Cardiac muscle cell (in vitro differentiated cells and primary cell): ENCODE results near the gene KRTAP5-2. TPM values are rescaled to one million over a fixed set of nuclear protein-coding genes. Genes with fewer than 3 reads are reported as not detected.

Experiments
- DNase-seq, 2 donors: peaks; one replicate each; pipeline versions ENCODE4 v3.0.0 to v3.0.0-alpha.2; 2010 to 2017; ENCODE audit warnings: low read depth in 1 of 2, low spot score in 1 of 2
- H3K27ac ChIP-seq: fragments of 200-600 bp; sonication (generic); 2 replicates; pipeline ENCODE4 v1.5.1; 2016
- H3K27me3 ChIP-seq: fragments of 200-600 bp; sonication (generic); 2 replicates; pipeline ENCODE4 v1.6.0; 2016; ENCODE audit warnings: control low read depth
- H3K36me3 ChIP-seq: fragments of 200-600 bp; sonication (generic); 2 replicates; pipeline ENCODE4 v1.5.1; 2016; ENCODE audit warnings: control low read depth
- H3K4me1 ChIP-seq: fragments of 200-600 bp; sonication (generic); 2 replicates; pipeline ENCODE4 v1.8.1; 2017; ENCODE audit warnings: low read depth, mild to moderate bottlenecking, mixed run types
- H3K4me3 ChIP-seq: fragments of 200-600 bp; sonication (generic); 2 replicates; pipeline ENCODE4 v1.5.1; 2016; ENCODE audit warnings: mild to moderate bottlenecking
- H3K9me3 ChIP-seq: fragments of 200-600 bp; sonication (generic); 2 replicates; pipeline ENCODE4 v1.5.1; 2017; ENCODE audit warnings: low read depth, mild to moderate bottlenecking, control low read depth
- polyA plus RNA-seq: library from polyadenylated mRNA; unstranded; fragments of >200 nt; fragmentation: Nextera tagmentation; extraction: Ambion mirVana; gene quantifications from 2 replicates; pipeline ENCODE4 v1.2.1, GENCODE V29; 2016
- total RNA-seq: library from RNA; depleted of rRNA; stranded (reverse); fragments of >200 nt; gene quantifications from 2 replicates; pipeline ENCODE4 v1.2.3, GENCODE V29; 2016
- TF ChIP-seq, protein P1 (sequence below): IDR thresholded peaks from 2 replicates; pipeline ENCODE4 v1.5.1; 2012; ENCODE audit warnings: low read depth, mild to moderate bottlenecking, low read length

Gene KRTAP5-2
- total and polyA plus RNA-seq, 2 experiments from 2014 or later: not detected

DNA sequence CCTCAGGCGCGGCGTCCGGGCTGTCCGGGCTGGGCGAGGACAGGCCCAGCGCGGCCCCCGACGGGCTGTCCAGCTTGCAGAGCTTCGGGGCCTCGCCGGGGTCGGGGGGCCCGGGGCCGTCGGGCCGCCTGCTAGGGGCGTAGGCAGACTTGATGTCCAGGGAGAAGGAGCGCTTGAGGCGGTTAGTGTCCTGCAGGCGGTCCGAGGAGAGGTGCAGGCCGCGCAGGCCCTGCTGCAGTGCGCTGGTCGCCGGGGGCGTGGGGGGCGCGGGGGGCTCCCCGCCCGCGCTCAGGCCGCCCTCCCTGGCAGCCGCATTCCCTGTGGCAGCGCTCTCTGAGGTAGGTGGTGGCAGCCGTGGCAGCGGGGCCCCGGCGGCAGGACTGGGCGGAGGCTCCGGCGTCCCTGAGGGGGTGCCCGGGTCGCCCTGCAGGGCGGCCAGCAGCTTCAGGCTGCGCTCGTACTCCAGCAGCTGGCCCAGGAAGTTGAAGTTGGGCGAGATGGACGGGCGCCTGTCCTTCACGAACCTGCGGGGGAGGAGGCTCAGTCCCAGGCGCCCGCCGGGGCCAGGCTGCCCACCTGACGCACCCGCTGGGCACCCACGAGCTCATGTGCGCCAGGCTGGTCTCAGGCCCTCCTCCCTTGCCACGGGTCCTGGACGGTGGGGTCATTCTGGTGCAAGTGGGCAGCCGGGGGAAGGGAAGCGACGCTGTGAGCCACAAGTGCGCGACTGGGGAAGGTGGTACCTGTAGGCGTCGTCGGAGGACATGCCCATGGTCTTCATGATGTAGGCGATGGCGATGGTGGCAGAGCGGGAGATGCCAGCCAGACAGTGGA is 40.8 kb downstream of the KRTAP5-2 start:
- Histone ChIP-seq H3K27me3 (peaks cover 96% of the 10 kb centered on the region), H3K27ac (no peak overlapping the region), H3K4me1 (peaks cover 3% of the 10 kb centered on the region), H3K9me3 (no peaks in the 10 kb centered on the region), H3K36me3 (no peaks in the 10 kb centered on the region), H3K4me3 (no peak overlapping the region)
- no peak for DNase-seq
- TF ChIP-seq, protein P1, sequence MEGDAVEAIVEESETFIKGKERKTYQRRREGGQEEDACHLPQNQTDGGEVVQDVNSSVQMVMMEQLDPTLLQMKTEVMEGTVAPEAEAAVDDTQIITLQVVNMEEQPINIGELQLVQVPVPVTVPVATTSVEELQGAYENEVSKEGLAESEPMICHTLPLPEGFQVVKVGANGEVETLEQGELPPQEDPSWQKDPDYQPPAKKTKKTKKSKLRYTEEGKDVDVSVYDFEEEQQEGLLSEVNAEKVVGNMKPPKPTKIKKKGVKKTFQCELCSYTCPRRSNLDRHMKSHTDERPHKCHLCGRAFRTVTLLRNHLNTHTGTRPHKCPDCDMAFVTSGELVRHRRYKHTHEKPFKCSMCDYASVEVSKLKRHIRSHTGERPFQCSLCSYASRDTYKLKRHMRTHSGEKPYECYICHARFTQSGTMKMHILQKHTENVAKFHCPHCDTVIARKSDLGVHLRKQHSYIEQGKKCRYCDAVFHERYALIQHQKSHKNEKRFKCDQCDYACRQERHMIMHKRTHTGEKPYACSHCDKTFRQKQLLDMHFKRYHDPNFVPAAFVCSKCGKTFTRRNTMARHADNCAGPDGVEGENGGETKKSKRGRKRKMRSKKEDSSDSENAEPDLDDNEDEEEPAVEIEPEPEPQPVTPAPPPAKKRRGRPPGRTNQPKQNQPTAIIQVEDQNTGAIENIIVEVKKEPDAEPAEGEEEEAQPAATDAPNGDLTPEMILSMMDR: no peak

DNA sequence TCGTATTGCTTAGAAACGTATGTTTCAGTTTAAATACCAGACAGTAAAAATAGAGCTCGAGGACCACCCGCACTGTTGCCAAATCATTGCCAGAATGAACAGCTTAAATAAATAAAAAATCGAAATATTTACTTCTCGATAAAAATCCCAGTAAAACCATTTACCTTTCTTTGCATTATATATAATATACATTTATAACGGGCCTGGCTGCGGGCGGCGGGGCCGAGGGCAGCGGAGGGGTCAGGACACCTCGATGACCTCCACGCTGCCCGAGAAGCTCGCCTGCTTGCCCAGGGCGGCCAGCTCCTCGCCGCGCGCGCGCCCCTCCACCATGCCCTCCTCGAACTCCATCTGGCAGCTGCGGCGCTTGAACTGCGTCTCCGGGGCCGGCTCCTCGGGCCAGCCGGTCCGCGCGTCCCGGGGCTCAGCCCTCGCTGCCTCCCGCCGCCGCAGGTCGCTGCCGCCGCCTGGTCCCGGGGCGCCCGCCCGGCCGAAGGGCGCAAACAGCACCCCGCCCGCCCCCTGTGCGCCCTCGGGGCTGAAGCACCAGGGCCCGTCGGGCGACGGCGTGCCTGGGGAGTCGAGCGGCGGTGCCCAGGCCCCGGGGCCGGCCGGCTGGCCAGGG is 41.7 kb downstream of the KRTAP5-2 start:
- Histone ChIP-seq H3K9me3 (no peaks in the 10 kb centered on the region), H3K36me3 (no peaks in the 10 kb centered on the region), H3K4me1 (peaks cover 5% of the 10 kb centered on the region), H3K4me3 (no peak overlapping the region), H3K27ac (no peak overlapping the region), H3K27me3 (peaks cover 90% of the 10 kb centered on the region)
- no peak for DNase-seq
- TF ChIP-seq, protein P1: no peak

DNA sequence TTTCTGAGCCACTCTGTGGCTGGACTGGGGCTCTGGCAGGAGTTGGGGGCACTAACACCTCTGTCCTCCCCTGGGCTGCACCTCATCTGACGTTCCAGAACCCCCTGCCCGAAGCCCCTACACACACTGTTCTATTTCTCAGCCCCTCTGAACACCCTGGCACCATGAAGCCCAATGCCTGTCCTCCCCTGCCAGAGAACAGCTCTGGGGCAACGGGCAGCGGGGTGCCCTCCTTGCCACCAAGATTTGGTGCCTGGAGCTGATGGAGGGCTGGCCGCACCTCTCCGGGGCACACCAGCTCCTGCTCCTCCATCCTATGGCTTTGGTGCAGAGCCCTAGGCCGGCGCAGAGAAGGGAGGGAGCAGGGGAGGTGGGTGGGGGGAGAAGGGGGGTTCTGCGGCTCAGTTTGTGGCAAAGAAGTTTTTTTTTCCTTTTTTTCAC is 42.4 kb downstream of the KRTAP5-2 start:
- H3K36me3 ChIP-seq: no peaks in the 10 kb centered on the region
- no peak for DNase-seq
- H3K27ac ChIP-seq: no peak overlapping the region
- H3K4me1 ChIP-seq: peaks cover 5% of the 10 kb centered on the region
- H3K9me3 ChIP-seq: no peaks in the 10 kb centered on the region
- TF ChIP-seq, protein P1: no peak
- H3K27me3 ChIP-seq: peaks cover 84% of the 10 kb centered on the region
- no peak overlapping the region for H3K4me3 ChIP-seq

DNA sequence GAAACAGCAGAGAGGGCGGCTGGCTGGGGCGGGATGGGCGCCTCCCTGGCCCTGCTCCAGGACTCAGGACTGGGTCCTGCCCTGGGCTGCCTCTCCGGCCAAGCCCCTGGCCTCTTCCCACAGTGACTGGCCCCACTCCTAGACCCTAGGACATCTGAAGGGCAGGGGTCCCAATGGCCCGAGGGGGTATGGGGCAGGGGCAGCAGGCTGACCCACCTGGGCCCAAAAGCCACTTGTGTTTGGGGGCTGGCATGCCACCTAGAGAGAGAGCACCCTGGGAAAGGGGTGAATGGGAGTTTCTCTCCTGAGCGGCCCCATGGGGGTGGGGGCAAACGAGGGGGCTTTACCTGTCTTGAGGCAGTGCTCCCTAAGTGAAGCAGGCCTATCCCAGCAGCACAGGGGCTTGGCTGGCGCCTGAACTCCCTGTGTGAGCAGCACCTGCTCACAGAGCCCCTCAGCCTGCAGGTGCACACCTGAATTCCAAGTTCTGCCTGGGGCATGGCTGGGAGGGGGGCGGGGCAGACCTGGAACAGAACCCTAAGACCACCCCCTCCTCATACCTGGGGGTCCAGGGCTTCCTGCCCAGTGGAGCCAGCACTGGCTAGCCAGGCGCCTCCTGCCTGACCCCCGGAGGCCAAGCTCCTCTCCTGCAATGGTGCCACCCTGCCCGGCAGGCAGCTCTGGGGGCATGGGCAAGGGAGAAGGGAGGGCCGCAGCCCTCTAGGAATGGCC is 42.9 kb downstream of the KRTAP5-2 start:
- TF ChIP-seq, protein P1: no peak
- no peaks in the 10 kb centered on the region for H3K9me3 ChIP-seq
- peaks cover 5% of the 10 kb centered on the region for H3K4me1 ChIP-seq
- DNase-seq: no peak
- H3K36me3 ChIP-seq: no peaks in the 10 kb centered on the region
- no peak overlapping the region for H3K4me3 ChIP-seq
- H3K27ac ChIP-seq: no peak overlapping the region
- H3K27me3 ChIP-seq: peaks cover 81% of the 10 kb centered on the region

DNA sequence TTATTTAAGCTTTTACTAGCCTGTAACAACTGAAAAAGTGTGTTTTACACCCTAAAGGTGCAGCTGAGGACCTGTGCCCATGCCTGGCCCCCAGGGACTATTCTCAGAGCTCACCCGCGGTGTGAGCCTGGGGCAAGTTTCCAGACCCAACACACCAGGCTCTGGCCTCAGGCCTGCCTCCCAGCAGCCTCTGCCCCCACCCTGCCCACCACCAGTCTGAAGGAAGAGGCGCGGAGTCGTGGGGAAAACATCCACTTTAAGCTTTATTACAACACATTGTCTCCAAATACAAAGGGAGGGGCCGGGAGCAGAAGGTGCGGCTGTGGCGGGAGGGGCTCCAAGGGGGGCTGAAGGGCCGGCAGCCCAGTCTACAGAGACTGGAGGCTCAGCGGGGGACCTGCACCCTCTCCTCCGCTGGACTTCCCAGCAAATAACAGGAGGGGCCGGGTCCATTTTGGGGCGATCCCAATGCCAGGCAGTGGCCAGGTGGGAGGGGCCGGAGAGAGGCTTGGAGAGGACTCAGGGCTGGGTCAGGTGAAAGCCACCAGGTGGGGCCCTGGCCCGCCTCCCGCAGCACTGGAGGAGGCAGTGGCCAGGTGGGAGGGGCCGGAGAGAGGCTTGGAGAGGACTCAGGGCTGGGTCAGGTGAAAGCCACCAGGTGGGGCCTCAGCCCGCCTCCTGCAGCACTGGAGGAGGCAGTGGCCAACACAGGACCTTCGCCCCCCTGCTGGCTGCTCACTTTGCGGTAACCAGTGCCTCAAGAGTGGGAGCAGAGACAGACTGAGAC is 44.1 kb downstream of the KRTAP5-2 start:
- no peak for DNase-seq
- H3K4me3 ChIP-seq: no peak overlapping the region
- peaks cover 81% of the 10 kb centered on the region for H3K27me3 ChIP-seq
- TF ChIP-seq, protein P1: no peak
- H3K4me1 ChIP-seq: peaks cover 6% of the 10 kb centered on the region
- no peaks in the 10 kb centered on the region for H3K36me3 ChIP-seq
- no peaks in the 10 kb centered on the region for H3K9me3 ChIP-seq
- H3K27ac ChIP-seq: no peak overlapping the region
